Measurements from ENCODE around the gene ECSCR.

DNA sequence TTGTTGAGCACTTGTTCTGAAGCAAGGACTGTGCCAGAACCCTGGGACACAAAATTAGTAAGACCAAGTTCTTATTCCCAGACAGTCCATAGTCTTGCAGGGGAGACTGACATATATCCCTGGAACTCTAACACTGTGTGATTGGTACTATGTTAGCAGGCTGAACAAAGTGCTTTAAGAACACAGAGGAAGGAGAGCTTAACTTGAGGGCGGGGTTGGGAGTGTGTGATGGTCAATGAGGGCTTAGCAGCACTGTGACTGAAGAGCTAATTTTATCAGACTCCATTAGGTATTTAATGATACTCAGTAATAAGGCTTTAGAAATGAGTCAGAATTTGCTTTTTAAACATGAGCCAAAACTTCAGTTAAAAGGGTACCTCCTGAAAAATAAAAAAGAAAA is 43.8 kb downstream of the ECSCR start:
- TF ChIP-seq, protein P1, sequence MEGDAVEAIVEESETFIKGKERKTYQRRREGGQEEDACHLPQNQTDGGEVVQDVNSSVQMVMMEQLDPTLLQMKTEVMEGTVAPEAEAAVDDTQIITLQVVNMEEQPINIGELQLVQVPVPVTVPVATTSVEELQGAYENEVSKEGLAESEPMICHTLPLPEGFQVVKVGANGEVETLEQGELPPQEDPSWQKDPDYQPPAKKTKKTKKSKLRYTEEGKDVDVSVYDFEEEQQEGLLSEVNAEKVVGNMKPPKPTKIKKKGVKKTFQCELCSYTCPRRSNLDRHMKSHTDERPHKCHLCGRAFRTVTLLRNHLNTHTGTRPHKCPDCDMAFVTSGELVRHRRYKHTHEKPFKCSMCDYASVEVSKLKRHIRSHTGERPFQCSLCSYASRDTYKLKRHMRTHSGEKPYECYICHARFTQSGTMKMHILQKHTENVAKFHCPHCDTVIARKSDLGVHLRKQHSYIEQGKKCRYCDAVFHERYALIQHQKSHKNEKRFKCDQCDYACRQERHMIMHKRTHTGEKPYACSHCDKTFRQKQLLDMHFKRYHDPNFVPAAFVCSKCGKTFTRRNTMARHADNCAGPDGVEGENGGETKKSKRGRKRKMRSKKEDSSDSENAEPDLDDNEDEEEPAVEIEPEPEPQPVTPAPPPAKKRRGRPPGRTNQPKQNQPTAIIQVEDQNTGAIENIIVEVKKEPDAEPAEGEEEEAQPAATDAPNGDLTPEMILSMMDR (IDR thresholded peaks at IDR 0.05), result no peak
- no peak for TF ChIP-seq POLR2A (IDR thresholded peaks at IDR 0.05; ENCODE audit: low read depth)
